Brain microvascular endothelial cell (primary cell): ENCODE measurements around the gene HMGB4.

Source experiments
- DNase-seq: peaks from one replicate; pipeline ENCODE4 v3.0.0-alpha.2; 2020
- H3K27ac ChIP-seq: fragments of 250-450 bp; sonication (Bioruptor Pico); 2 replicates; pipeline ENCODE4 v1.5.1; 2020; ENCODE audit warnings: mild to moderate bottlenecking, moderate library complexity
- H3K27me3 ChIP-seq: fragments of 250-450 bp; sonication (Bioruptor Pico); replicated peaks from 2 replicates; pipeline ENCODE4 v1.5.1; 2020; ENCODE audit warnings: mild to moderate bottlenecking
- H3K36me3 ChIP-seq: fragments of 250-450 bp; sonication (Bioruptor Pico); replicated peaks from 2 replicates; pipeline ENCODE4 v1.5.1; 2020; ENCODE audit warnings: mild to moderate bottlenecking
- H3K4me3 ChIP-seq: 2 replicates; pipeline ENCODE4 v1.5.1; 2011; ENCODE audit warnings: low read depth, mild to moderate bottlenecking, control low read depth, low read length, moderate library complexity
- CTCF ChIP-seq: IDR thresholded peaks from 2 replicates; pipeline ENCODE4 v1.5.1; 2011; ENCODE audit warnings: low read depth, mild to moderate bottlenecking, moderate library complexity, low read length, control low read depth, inconsistent platforms; ENCODE audit errors: missing control alignments
- in situ Hi-C: cut with HindIII; loops from 2 replicates; pipeline ENCODE4 v1.10.0; 2017; ENCODE audit warnings: low sequenced_read_pairs, low pct_ligation_motif_present

Gene HMGB4

GRCh38 chr1:33860671-33861070 lies 3.2 kb upstream of the HMGB4 start:
- DNase-seq: no peak
- no peaks in the 10 kb centered on the region for H3K36me3 ChIP-seq
- in situ Hi-C loops: no loop called here
- H3K27ac ChIP-seq: no peak overlapping the region
- no peak for TF ChIP-seq CTCF
- no peak overlapping the region for H3K4me3 ChIP-seq
- H3K27me3 ChIP-seq: no peaks in the 10 kb centered on the region

GRCh38 chr1:33864460-33865389 lies 846 bp downstream of the HMGB4 start:
- in situ Hi-C loops: no loop called here
- Histone ChIP-seq H3K27ac (no peak overlapping the region), H3K36me3 (no peaks in the 10 kb centered on the region), H3K27me3 (no peaks in the 10 kb centered on the region), H3K4me3 (no peak overlapping the region)
- no peak for TF ChIP-seq CTCF
- no peak for DNase-seq

DNA sequence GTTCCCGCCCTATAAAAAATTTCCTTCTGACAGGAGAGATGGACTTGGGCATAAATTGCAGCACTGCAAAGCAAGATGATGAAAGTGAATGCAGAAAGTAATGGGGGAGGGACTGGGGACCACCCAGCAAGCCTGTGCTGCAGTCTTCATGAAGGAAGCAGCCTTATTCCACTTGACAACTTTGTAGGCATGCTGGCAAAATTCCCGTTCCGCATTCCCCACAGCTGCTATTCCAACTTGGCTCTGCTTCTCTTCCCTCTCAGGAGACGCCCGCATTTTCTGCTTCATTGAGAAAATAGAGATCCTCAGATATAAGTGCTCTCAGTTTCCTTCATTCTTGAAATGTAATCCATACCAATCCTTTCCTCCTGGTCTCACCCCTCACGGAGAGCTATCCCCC lies 2.4 kb downstream of the HMGB4 start:
- H3K27me3 ChIP-seq: no peaks in the 10 kb centered on the region
- DNase-seq: no peak
- no peak overlapping the region for H3K27ac ChIP-seq
- H3K4me3 ChIP-seq: no peak overlapping the region
- in situ Hi-C loops: no loop called here
- TF ChIP-seq CTCF: no peak
- no peaks in the 10 kb centered on the region for H3K36me3 ChIP-seq

GRCh38 chr1:33867684-33868083 lies 3.8 kb downstream of the HMGB4 start:
- no peak for TF ChIP-seq CTCF
- in situ Hi-C loops: no loop called here

DNA sequence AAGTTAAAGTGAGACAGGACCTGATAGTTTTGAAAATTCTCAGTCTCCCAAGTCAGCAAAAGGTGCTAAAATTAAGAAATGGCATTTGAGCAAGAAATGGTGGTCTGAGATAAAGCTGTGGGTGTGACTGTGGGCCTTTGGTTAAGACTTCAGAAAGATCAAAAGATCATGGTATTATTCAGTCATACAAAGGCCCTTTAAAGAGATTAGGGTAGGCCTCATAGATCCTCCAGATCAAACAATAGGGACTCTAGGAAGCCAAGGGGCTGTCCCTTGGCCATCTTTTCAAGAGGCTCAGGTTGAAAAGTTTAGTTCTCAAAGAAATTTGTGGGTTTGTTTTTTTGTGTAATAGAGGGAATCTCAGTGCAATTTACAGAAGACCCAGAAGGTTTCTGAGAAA lies 8.4 kb downstream of the HMGB4 start:
- H3K27ac ChIP-seq: no peak overlapping the region
- no peaks in the 10 kb centered on the region for H3K36me3 ChIP-seq
- TF ChIP-seq CTCF: no peak
- H3K27me3 ChIP-seq: no peaks in the 10 kb centered on the region
- in situ Hi-C loops: no loop called here
- no peak for DNase-seq
- no peak overlapping the region for H3K4me3 ChIP-seq

More at GRCh38 chr1:33867684-33868083, 3.8 kb downstream of the HMGB4 start:
- Histone ChIP-seq H3K27me3 (no peaks in the 10 kb centered on the region), H3K4me3 (no peak overlapping the region), H3K36me3 (no peaks in the 10 kb centered on the region), H3K27ac (no peak overlapping the region)
- no peak for DNase-seq
